ENCODE data around the gene PRM1. TPM values are rescaled to one million over a fixed set of nuclear protein-coding genes. Genes with fewer than 3 reads are reported as not detected.

Gene PRM1
- total and polyA plus RNA-seq, 4 donors = not detected

GRCh38 chr16:11310997-11311561 is 29.9 kb upstream of the PRM1 start:
- H3K36me3 ChIP-seq (ENCODE audit: control insufficient read depth in 4 of 4, insufficient read depth in 3 of 4, low read depth in 1 of 4, low read length in 3 of 4) = no peaks in the 10 kb centered on the region
- no peak overlapping the region for H3K9ac ChIP-seq (ENCODE audit: low read depth in 1 of 2, low read length in 2 of 2)
- H3K4me1 ChIP-seq (ENCODE audit: control insufficient read depth in 4 of 4, insufficient read depth in 4 of 4, low read length in 3 of 4) = peaks cover 0 to 5% (median 1%) of the 10 kb centered on the region in 4 donors
- H3K9me3 ChIP-seq (ENCODE audit: control insufficient read depth in 4 of 4, low read length in 3 of 4) = no peaks in the 10 kb centered on the region
- DNase-seq (ENCODE audit: low spot score) = no peak
- H3K27ac ChIP-seq (ENCODE audit: low read depth in 1 of 2, low read length in 2 of 2) = no peak overlapping the region
- H3K4me3 ChIP-seq (ENCODE audit: low read depth in 1 of 3, low read length in 3 of 3) = no peak overlapping the region
- TF ChIP-seq, protein P1, sequence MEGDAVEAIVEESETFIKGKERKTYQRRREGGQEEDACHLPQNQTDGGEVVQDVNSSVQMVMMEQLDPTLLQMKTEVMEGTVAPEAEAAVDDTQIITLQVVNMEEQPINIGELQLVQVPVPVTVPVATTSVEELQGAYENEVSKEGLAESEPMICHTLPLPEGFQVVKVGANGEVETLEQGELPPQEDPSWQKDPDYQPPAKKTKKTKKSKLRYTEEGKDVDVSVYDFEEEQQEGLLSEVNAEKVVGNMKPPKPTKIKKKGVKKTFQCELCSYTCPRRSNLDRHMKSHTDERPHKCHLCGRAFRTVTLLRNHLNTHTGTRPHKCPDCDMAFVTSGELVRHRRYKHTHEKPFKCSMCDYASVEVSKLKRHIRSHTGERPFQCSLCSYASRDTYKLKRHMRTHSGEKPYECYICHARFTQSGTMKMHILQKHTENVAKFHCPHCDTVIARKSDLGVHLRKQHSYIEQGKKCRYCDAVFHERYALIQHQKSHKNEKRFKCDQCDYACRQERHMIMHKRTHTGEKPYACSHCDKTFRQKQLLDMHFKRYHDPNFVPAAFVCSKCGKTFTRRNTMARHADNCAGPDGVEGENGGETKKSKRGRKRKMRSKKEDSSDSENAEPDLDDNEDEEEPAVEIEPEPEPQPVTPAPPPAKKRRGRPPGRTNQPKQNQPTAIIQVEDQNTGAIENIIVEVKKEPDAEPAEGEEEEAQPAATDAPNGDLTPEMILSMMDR (IDR thresholded peaks at IDR 0.05; ENCODE audit: low read depth, low read length, missing input control) = no peak
- TF ChIP-seq GABPA (IDR thresholded peaks at IDR 0.05 in 1 of 2, conservative IDR thresholded peaks at IDR 0.05 in 1 of 2) (no peak), TAF1 (conservative IDR thresholded peaks at IDR 0.05) (no peak), RAD21 (IDR thresholded peaks at IDR 0.05) (no peak), FOXA1 (IDR thresholded peaks at IDR 0.05) (no peak), EGR1 (IDR thresholded peaks at IDR 0.05; ENCODE audit: low read depth in 2 of 2) (no peak), HNF4A (conservative IDR thresholded peaks at IDR 0.05) (no peak), SP1 (IDR thresholded peaks at IDR 0.05) (no peak), RXRA (IDR thresholded peaks at IDR 0.05) (no peak), ZBTB33 (IDR thresholded peaks at IDR 0.05) (no peak), JUND (IDR thresholded peaks at IDR 0.05) (no peak)
- TF ChIP-seq, protein P2, sequence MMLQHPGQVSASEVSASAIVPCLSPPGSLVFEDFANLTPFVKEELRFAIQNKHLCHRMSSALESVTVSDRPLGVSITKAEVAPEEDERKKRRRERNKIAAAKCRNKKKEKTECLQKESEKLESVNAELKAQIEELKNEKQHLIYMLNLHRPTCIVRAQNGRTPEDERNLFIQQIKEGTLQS (IDR thresholded peaks at IDR 0.05) = no peak
- TF ChIP-seq, protein P3, sequence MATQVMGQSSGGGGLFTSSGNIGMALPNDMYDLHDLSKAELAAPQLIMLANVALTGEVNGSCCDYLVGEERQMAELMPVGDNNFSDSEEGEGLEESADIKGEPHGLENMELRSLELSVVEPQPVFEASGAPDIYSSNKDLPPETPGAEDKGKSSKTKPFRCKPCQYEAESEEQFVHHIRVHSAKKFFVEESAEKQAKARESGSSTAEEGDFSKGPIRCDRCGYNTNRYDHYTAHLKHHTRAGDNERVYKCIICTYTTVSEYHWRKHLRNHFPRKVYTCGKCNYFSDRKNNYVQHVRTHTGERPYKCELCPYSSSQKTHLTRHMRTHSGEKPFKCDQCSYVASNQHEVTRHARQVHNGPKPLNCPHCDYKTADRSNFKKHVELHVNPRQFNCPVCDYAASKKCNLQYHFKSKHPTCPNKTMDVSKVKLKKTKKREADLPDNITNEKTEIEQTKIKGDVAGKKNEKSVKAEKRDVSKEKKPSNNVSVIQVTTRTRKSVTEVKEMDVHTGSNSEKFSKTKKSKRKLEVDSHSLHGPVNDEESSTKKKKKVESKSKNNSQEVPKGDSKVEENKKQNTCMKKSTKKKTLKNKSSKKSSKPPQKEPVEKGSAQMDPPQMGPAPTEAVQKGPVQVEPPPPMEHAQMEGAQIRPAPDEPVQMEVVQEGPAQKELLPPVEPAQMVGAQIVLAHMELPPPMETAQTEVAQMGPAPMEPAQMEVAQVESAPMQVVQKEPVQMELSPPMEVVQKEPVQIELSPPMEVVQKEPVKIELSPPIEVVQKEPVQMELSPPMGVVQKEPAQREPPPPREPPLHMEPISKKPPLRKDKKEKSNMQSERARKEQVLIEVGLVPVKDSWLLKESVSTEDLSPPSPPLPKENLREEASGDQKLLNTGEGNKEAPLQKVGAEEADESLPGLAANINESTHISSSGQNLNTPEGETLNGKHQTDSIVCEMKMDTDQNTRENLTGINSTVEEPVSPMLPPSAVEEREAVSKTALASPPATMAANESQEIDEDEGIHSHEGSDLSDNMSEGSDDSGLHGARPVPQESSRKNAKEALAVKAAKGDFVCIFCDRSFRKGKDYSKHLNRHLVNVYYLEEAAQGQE (IDR thresholded peaks at IDR 0.05) = no peak
- WGBS = 82% methylated on average over 10 of the region's 10 CpGs
- no peaks in the 10 kb centered on the region for H3K27me3 ChIP-seq (ENCODE audit: control insufficient read depth in 4 of 4, insufficient read depth in 4 of 4, low read length in 3 of 4)

DNA sequence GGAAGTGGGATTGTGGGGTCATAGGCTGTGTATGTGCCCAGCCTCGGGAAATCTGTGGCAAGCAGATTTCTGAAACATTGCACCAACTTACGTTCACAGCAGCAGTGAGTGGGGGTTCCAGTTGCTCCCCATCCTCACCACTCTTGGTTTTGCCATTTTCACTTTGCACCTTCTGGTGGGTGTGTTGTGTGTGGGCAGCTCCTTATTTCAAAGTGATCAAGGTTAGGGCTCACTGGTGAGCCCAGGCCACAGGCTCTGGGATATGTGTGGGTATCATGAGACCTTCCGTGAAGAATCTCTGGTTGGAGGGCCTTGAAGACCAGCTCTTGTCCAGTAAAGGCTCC is 29.5 kb upstream of the PRM1 start:
- H3K27me3 ChIP-seq (ENCODE audit: control insufficient read depth in 4 of 4, insufficient read depth in 4 of 4, low read length in 3 of 4) = no peaks in the 10 kb centered on the region
- H3K9ac ChIP-seq (ENCODE audit: low read depth in 1 of 2, low read length in 2 of 2) = no peak overlapping the region
- no peak overlapping the region for H3K27ac ChIP-seq (ENCODE audit: low read depth in 1 of 2, low read length in 2 of 2)
- no peaks in the 10 kb centered on the region for H3K9me3 ChIP-seq (ENCODE audit: control insufficient read depth in 4 of 4, low read length in 3 of 4)
- H3K36me3 ChIP-seq (ENCODE audit: control insufficient read depth in 4 of 4, insufficient read depth in 3 of 4, low read depth in 1 of 4, low read length in 3 of 4) = no peaks in the 10 kb centered on the region
- H3K4me3 ChIP-seq (ENCODE audit: low read depth in 1 of 3, low read length in 3 of 3) = no peak overlapping the region
- no peak for DNase-seq (ENCODE audit: low spot score)
- 93% methylated on average over 3 of the region's 3 CpGs for WGBS
- TF ChIP-seq YY1 (IDR thresholded peaks at IDR 0.05) = no peak
- TF ChIP-seq, protein P1 (IDR thresholded peaks at IDR 0.05; ENCODE audit: low read depth, low read length, missing input control) = no peak
- TF ChIP-seq TAF1 (conservative IDR thresholded peaks at IDR 0.05) = no peak
- TF ChIP-seq HNF4A (conservative IDR thresholded peaks at IDR 0.05) = no peak
- peaks cover 0 to 5% (median 1%) of the 10 kb centered on the region in 4 donors for H3K4me1 ChIP-seq (ENCODE audit: control insufficient read depth in 4 of 4, insufficient read depth in 4 of 4, low read length in 3 of 4)
